ENCODE results near the gene BMP7.

The BMP7 gene

GRCh38 chr20:57124366-57124765 lies 142.1 kb downstream of the BMP7 start:
- DNase-seq (ENCODE audit: low spot score): no peak

DNA sequence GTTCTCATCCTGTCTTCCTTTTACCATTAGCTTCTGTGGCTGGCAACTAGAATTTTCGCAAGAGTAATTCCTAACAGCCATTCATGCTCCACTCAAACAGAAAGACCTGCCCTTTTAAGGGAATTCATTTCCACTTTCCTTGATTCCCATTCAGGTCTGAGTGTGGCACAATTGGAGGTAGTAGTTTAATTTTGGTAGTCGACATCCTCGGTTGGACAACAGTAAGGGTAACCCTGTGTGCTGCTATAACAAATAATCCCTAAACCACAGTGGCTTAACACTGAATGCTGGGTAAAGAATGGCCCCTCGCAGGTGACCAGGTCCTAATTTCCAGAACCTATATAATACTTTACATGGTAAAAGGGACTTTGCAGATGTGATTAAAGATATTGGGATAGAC lies 142.9 kb downstream of the BMP7 start:
- no peak for DNase-seq (ENCODE audit: low spot score)

DNA sequence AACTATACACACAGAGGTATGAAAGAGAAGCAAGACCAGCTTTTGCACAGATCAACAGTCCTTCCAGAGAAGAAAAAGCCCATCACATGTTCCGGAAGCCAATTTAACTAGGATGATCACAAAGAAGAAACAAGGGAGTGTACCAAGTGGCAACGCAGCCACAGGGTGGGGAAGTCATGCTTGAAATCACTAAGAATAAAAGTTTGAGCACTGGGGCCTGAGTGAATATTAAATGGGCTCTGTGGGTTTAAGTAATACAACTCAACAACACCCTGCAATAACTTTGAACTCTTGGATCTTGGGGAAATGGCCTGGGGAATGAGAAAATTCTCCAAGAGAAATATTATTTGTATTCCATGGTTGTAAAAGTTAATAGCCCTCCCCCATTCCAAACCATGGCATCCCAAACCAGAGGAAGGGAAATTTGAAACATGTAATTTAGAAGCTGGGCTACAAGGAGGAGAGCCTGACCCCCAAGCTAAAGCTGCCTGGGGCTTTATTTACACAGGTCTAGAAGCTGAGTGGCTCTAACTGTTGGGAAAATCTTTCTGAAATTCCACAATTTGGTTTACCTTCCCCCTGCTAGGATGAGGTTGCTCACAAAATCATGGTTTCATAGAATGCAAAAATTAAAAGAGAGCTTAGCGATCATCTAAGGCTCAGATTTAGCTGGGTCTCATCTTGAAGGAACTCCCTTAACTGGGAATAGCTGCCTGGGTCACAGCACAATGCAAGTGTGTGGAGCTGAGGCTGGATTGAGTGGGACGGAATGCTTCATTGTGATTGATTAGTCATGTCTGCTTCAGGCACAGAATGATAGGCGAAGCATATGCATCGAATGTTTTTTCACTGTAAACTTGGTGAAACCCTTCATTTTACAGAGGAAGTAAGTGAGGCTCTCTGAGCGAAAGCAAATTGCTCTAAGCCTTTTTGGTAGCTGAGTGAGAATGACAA lies 143.6 kb downstream of the BMP7 start:
- no peak for DNase-seq (ENCODE audit: low spot score)

GRCh38 chr20:57118964-57119363 lies 147.5 kb downstream of the BMP7 start:
- DNase-seq (ENCODE audit: low spot score): no peak
